GM18526 (cell line): Measurements from ENCODE around the gene ACAP2.
A peak's percentile ranks its signal among the peaks of the same experiment; 100 is the strongest.

ENCODE experiments used
- POLR2A ChIP-seq: IDR thresholded peaks from 3 replicates; pipeline ENCODE4 v1.6.1; 2011; ENCODE audit not compliant: insufficient read length; ENCODE audit errors: extremely low read depth

ACAP2 gene

GRCh38 chr3:195260280-195260905 is 182.4 kb downstream of the ACAP2 start:
- no peak for TF ChIP-seq POLR2A

GRCh38 chr3:195259475-195260279 is 183.1 kb downstream of the ACAP2 start:
- peak; percentile 64 for TF ChIP-seq POLR2A

DNA sequence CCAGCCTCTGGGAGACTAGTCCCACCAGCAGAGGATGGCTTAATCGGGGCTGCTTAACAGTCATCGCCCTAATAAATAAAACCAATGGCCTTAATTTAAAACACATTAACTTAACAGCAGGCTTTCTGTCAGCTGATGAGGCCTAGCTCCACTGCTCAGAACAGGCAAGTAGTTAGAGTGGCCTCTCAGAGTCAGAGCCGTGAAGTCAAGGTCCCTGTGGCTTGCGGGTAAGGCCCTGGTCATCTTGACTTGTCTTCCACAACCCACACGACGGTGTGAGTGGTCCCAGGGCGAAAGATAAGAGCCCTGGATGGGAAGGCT is 183.7 kb downstream of the ACAP2 start:
- TF ChIP-seq POLR2A: no peak

- no peak for TF ChIP-seq POLR2A
Measured at GRCh38 chr3:195258449-195259153, 184.2 kb downstream of the ACAP2 start.

DNA sequence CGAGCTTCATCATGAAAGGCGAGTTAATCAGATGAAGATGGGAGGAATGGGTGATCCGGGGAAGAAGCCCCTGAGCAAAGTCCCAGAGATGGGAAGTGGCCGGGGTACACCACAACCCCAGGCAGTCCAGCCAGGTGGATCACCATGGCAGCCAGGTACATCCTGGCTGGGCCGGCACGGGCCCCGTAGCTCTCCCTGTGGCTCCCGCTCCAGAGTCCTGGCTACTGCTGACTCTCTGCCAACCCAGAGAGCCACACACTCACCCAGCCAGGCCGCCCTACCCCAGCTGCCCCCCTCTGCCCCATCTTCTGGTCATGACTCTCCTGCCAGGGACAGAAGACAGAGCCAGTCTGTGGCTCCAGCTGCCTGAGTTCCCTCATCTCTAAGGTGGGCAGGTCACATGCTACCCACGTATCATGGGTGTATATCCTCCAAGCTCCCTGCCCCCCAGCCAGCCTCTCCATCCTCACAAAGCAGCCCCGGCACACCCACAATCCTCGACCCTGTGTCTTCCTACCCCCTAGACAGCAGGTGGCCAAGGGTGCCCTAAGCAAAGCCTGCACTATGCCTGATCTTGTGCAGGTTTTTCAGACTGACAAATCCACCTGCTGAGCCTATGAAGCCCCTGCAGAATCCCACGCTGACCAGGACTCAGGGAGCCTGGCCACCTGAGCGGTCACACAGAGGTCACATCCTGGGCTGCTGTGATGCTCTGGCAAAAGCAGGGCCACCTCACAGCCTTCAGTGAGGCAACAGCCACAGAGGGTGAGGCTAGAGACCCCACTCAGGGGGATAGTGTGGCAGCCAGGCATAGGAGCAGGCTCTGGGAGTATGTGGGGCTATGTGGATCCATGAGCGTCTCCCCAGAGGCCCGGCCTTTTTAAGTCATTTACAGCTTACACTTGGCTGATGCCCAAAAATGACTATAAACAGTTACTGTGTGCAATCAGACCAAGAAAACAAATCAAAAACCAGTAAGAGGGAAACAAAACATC is 185.1 kb downstream of the ACAP2 start:
- no peak for TF ChIP-seq POLR2A

GRCh38 chr3:195256639-195257453 is 186.0 kb downstream of the ACAP2 start:
- no peak for TF ChIP-seq POLR2A

GRCh38 chr3:195255571-195256501 is 187.0 kb downstream of the ACAP2 start:
- no peak for TF ChIP-seq POLR2A

DNA sequence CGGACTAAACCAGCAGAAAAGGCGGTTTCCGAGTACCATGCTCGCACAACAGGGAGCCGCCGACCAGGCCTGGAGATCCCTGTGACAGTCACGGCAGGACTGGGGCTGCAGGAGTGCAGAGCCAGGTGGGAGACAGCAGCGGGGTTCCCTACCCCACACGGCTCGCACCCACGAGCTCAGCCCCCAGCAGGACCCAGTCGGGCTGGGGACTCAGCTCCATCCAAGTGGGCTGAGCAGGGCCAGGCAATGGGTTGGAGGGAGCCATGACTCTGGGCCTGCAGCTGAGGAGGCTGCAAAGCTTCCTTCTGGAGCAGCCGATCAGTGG is 187.7 kb downstream of the ACAP2 start:
- TF ChIP-seq POLR2A: no peak

GRCh38 chr3:195254454-195255175 is 188.2 kb downstream of the ACAP2 start:
- no peak for TF ChIP-seq POLR2A

DNA sequence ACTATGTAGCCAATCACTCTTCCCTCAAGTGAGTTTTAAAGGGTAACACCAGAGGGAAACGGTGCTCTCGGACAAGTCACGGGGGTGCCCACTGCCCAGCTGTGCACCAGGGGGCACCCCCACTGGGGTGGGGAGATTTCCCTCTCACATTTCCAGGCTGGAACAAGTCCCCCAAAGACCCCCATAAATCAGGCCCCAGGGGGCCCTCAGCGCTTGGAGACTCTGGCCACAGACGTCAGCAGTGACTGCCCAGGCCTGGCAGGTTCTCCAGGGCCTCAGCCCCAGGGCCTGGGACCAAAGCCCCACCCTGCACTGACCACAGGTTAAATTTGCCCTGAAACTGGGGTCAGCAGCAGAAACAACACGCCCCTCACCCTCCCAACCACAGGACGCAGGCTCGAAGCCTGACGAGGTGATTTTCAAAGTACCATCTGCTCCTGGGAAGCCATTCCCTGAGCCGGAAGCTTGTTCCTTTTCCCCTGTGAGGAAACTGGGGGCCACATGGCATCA is 188.8 kb downstream of the ACAP2 start:
- no peak for TF ChIP-seq POLR2A

GRCh38 chr3:195251336-195252065 is 191.3 kb downstream of the ACAP2 start:
- TF ChIP-seq POLR2A: no peak
